Lower lobe of right lung (tissue), 2 donors: ENCODE data around the gene G3BP1. TPM values are rescaled to one million over a fixed set of nuclear protein-coding genes. Genes with fewer than 3 reads are reported as not detected.

Experiments
- ATAC-seq, 2 donors: fragments of 200-7000 bp; cut with Tn5 transposase; one replicate each; pipeline ENCODE4 v1.9.1; 2020 to 2022; ENCODE audit warnings: mild to moderate bottlenecking in 2 of 2, moderate library complexity in 2 of 2
- DNase-seq: peaks from one replicate; pipeline ENCODE4 v3.0.0-alpha.2; 2020
- H3K27ac ChIP-seq: fragments of 200-600 bp; one replicate; pipeline ENCODE4 v1.8.0; 2022
- H3K27me3 ChIP-seq: fragments of 200-600 bp; one replicate; pipeline ENCODE4 v1.8.0; 2022; ENCODE audit warnings: low read depth
- H3K36me3 ChIP-seq: fragments of 200-600 bp; one replicate; pipeline ENCODE4 v1.8.0; 2022; ENCODE audit warnings: mild to moderate bottlenecking
- H3K4me1 ChIP-seq: fragments of 200-600 bp; one replicate; pipeline ENCODE4 v1.8.0; 2022
- H3K4me3 ChIP-seq: fragments of 200-600 bp; one replicate; pipeline ENCODE4 v1.8.0; 2022; ENCODE audit warnings: mild to moderate bottlenecking
- H3K9me3 ChIP-seq: fragments of 200-600 bp; one replicate; pipeline ENCODE4 v1.8.0; 2022
- intact Hi-C: fragments of 100-400 bp; cut with DNase I; formaldehyde crosslinking; loops from one replicate; pipeline ENCODE4 v1.11.0; 2022
- total RNA-seq: library from RNA; stranded (reverse); fragmentation: NEBNext Ultra II Directional; extraction: Animal tissue kit (Norgen Biotek cat#: 25700); gene quantifications from one replicate; pipeline ENCODE4 v1.2.1, GENCODE V29; 2021
- TF ChIP-seq, protein P1 (sequence below): fragments of 200-600 bp; IDR thresholded peaks from one replicate; pipeline ENCODE4 v1.8.0; 2022; ENCODE audit warnings: antibody characterized with exemption, mild to moderate bottlenecking
- donor health status: DM: no; HTN: yes; CAD: no; lungs with severe emphysema.

Gene G3BP1
- total RNA-seq, 1 donor from 2014 or later, result 148 TPM

DNA sequence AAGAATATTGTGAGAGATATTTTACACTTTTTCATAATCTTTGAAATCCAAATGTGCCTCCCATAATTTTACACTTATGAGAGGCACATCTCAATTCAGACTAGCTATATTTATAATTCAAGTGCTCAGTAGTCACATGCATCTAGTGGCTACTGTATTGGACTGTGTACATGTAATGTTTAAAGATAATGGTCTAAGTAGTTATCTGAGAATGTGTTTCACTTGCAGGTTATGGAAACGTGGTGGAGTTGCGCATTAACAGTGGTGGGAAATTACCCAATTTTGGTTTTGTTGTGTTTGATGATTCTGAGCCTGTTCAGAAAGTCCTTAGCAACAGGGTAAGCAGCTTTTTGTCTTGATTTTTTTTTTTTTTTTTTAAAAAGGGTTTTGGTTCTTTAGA lies 28.8 kb downstream of the G3BP1 start:
- DNase-seq (no peak), ATAC-seq (no peak)
- H3K4me3 ChIP-seq, result no peak overlapping the region
- TF ChIP-seq, protein P1, sequence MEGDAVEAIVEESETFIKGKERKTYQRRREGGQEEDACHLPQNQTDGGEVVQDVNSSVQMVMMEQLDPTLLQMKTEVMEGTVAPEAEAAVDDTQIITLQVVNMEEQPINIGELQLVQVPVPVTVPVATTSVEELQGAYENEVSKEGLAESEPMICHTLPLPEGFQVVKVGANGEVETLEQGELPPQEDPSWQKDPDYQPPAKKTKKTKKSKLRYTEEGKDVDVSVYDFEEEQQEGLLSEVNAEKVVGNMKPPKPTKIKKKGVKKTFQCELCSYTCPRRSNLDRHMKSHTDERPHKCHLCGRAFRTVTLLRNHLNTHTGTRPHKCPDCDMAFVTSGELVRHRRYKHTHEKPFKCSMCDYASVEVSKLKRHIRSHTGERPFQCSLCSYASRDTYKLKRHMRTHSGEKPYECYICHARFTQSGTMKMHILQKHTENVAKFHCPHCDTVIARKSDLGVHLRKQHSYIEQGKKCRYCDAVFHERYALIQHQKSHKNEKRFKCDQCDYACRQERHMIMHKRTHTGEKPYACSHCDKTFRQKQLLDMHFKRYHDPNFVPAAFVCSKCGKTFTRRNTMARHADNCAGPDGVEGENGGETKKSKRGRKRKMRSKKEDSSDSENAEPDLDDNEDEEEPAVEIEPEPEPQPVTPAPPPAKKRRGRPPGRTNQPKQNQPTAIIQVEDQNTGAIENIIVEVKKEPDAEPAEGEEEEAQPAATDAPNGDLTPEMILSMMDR, result no peak
- intact Hi-C loops, result no loop called here
- peaks cover 97% of the 10 kb centered on the region for H3K36me3 ChIP-seq
- no peak overlapping the region for H3K27ac ChIP-seq
- H3K4me1 ChIP-seq, result peaks cover 1% of the 10 kb centered on the region
- no peaks in the 10 kb centered on the region for H3K27me3 ChIP-seq
- no peaks in the 10 kb centered on the region for H3K9me3 ChIP-seq

- Histone ChIP-seq H3K27ac (no peak overlapping the region), H3K4me1 (peaks cover 14% of the 10 kb centered on the region), H3K9me3 (no peaks in the 10 kb centered on the region), H3K36me3 (peaks cover 75% of the 10 kb centered on the region), H3K27me3 (no peaks in the 10 kb centered on the region), H3K4me3 (no peak overlapping the region)
- TF ChIP-seq, protein P1, result no peak
- DNase-seq, result no peak
- intact Hi-C loops, result no loop called here
- ATAC-seq, result peak; percentile 48 to 56
Measured at GRCh38 chr5:151805414-151806223, 33.9 kb downstream of the G3BP1 start.

GRCh38 chr5:151808451-151809169 lies 36.9 kb downstream of the G3BP1 start:
- TF ChIP-seq, protein P1, result no peak
- no peak overlapping the region for H3K27ac ChIP-seq
- ATAC-seq (no peak), DNase-seq (no peak)
- H3K4me3 ChIP-seq, result no peak overlapping the region
- no peaks in the 10 kb centered on the region for H3K27me3 ChIP-seq
- no peaks in the 10 kb centered on the region for H3K9me3 ChIP-seq
- intact Hi-C loops, result no loop called here
- H3K36me3 ChIP-seq, result peaks cover 67% of the 10 kb centered on the region
- peaks cover 14% of the 10 kb centered on the region for H3K4me1 ChIP-seq

DNA sequence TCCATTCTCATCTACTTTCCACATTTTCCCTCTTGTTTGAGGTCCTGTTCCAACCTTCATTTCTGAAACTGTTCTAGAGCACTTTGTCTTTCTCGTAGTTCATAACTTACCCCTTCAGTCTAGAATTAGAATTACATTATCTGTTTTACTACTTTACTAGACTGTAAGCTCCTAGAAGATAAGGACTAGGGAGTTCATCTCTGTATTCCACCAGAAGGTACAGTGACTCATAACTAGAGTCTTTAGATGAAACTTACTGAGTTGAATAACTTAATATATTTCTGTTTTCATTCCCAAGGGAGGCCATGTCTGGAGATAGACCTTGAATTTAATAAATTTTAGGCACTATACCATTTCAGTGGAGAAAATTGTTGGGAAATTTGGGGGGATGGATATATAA lies 38.7 kb downstream of the G3BP1 start:
- H3K27ac ChIP-seq, result no peak overlapping the region

GRCh38 chr5:151810897-151811296 lies 39.1 kb downstream of the G3BP1 start:
- intact Hi-C loops, result no loop called here
- ATAC-seq (no peak), DNase-seq (no peak)
- H3K27me3 ChIP-seq, result no peaks in the 10 kb centered on the region
- TF ChIP-seq, protein P1, result no peak
- H3K4me3 ChIP-seq, result no peak overlapping the region
- no peaks in the 10 kb centered on the region for H3K9me3 ChIP-seq
- H3K36me3 ChIP-seq, result peaks cover 50% of the 10 kb centered on the region
- H3K27ac ChIP-seq, result no peak overlapping the region
- H3K4me1 ChIP-seq, result peaks cover 10% of the 10 kb centered on the region

More for the DNA sequence above, 38.7 kb downstream of the G3BP1 start:
- ATAC-seq, result no peak
- H3K9me3 ChIP-seq, result no peaks in the 10 kb centered on the region
- no peak overlapping the region for H3K4me3 ChIP-seq
- DNase-seq, result no peak
- no peaks in the 10 kb centered on the region for H3K27me3 ChIP-seq
- intact Hi-C loops, result no loop called here
- H3K4me1 ChIP-seq, result peaks cover 14% of the 10 kb centered on the region
- peaks cover 51% of the 10 kb centered on the region for H3K36me3 ChIP-seq
- TF ChIP-seq, protein P1, result no peak
